Stomach (tissue), 4 donors: ENCODE data around the gene ZACN.

ENCODE experiments used
- EP300 ChIP-seq: sonication (generic); formaldehyde crosslinking; IDR thresholded peaks from one replicate; pipeline ENCODE4 v1.6.1; 2017; ENCODE audit warnings: antibody characterized with exemption
- POLR2A ChIP-seq, 4 donors: fragments of 450-650 bp; IDR thresholded peaks; one replicate each; pipeline ENCODE4 v1.6.1; 2016; ENCODE audit warnings: antibody characterized with exemption in 4 of 4, control low read depth in 2 of 4, mild to moderate bottlenecking in 1 of 4, moderate library complexity in 1 of 4
- POLR2AphosphoS5 ChIP-seq, 3 donors: sonication (generic); formaldehyde crosslinking; IDR thresholded peaks; one replicate each; pipeline ENCODE4 v1.6.1; 2016; ENCODE audit warnings: antibody characterized with exemption in 3 of 3
- TF ChIP-seq, protein P1 (sequence below), 7 experiments: fragments of 450-650 bp in 4 of 7; fragments of 200-600 bp in 3 of 7; sonication (generic) in 3 of 7; IDR thresholded peaks; one replicate each; pipeline ENCODE4 v1.5.1; 2016 to 2019; ENCODE audit warnings: antibody characterized with exemption in 7 of 7, control low read depth in 2 of 7, mild to moderate bottlenecking in 1 of 7

DNA sequence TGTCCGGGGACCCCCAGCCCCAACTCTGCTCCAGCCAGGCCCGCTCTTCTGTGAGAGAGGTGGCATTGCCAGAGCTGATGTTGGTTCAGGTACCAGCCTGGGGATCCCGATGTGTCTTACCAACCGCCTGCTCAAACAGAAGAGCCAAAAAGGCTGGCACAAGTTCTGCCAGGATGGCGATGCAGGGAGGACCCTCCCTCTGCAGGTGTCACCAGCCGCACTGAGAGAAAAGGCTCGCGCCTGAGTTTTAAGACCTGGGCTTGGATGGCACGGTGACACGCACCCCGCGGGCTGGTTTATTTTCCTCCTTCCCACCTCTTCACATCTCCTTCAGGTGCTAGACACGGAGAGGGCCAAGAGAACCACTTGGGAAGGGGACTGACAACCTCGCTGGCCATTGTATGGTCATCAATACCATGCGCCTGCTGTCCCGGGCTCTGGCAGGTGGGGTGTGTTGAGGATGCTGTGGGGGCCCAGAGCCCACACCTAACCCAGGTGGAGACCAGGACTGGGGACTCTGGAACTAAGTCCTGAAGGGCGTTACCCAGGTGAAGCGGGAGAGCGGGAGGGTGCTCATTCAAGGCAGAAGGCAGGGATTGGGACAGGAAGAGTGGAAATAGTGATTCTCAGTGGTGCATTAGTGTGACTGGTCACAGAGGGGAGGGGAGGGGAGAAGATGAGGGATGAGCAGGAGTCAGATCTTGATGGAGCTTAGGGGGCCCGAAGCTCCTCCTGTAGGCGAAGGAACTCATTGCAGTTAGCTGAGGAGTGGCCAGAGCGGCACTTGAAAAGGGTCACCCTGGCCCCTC lies 45.8 kb downstream of the ZACN start:
- TF ChIP-seq EP300 (no peak), POLR2A (IDR thresholded peaks at IDR 0.05) (no peak), POLR2AphosphoS5 (IDR thresholded peaks at IDR 0.05) (no peak)
- TF ChIP-seq, protein P1, sequence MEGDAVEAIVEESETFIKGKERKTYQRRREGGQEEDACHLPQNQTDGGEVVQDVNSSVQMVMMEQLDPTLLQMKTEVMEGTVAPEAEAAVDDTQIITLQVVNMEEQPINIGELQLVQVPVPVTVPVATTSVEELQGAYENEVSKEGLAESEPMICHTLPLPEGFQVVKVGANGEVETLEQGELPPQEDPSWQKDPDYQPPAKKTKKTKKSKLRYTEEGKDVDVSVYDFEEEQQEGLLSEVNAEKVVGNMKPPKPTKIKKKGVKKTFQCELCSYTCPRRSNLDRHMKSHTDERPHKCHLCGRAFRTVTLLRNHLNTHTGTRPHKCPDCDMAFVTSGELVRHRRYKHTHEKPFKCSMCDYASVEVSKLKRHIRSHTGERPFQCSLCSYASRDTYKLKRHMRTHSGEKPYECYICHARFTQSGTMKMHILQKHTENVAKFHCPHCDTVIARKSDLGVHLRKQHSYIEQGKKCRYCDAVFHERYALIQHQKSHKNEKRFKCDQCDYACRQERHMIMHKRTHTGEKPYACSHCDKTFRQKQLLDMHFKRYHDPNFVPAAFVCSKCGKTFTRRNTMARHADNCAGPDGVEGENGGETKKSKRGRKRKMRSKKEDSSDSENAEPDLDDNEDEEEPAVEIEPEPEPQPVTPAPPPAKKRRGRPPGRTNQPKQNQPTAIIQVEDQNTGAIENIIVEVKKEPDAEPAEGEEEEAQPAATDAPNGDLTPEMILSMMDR (IDR thresholded peaks at IDR 0.05): no peak
